Measurements from ENCODE around the gene ATG7.

ATG7 gene

DNA sequence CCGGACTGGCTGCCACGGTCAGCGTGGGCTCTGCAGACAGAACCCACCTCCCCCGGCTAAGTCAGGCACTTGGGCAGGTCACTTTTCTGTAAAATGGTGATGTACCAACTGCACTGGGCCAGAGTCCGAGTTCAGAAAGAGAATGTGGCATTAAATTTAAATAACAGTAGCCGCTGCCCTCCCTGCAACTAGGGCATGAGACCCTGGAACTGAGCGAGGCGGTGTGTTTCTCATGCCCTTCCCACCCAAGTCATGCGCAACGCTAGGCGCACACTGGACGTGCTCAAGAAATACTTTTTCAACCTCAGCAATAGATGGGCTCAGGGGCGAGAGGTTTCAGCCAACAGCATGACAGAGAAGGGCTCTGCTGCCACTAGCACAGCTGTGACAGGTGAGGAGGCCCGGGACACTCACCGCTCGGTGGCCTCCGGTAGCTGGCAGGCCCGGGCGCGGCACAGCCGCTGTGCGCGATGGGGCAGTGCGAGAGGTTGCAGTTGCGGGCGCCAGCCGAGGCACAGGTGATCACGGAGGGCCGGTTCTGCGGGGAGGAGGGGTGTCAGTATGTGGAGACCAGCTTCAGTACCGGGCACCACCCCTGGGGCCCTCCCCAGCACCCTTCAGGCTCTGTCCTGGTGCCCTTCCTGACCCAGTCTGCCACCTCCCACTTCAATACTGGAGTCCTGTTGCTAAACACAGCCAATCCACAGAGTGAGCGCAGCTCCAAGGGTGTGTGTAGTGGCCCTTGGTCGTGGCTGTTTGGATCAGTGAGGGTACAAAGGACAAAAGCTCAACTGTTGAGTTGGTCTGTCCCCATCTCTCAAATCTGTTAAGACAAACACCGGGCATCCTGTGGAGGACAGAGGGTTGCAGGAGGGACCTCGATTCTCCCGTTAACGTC, 287.0 kb downstream of the ATG7 start:
- TF ChIP-seq, protein P1, sequence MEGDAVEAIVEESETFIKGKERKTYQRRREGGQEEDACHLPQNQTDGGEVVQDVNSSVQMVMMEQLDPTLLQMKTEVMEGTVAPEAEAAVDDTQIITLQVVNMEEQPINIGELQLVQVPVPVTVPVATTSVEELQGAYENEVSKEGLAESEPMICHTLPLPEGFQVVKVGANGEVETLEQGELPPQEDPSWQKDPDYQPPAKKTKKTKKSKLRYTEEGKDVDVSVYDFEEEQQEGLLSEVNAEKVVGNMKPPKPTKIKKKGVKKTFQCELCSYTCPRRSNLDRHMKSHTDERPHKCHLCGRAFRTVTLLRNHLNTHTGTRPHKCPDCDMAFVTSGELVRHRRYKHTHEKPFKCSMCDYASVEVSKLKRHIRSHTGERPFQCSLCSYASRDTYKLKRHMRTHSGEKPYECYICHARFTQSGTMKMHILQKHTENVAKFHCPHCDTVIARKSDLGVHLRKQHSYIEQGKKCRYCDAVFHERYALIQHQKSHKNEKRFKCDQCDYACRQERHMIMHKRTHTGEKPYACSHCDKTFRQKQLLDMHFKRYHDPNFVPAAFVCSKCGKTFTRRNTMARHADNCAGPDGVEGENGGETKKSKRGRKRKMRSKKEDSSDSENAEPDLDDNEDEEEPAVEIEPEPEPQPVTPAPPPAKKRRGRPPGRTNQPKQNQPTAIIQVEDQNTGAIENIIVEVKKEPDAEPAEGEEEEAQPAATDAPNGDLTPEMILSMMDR (IDR thresholded peaks at IDR 0.05; ENCODE audit: low read length, missing control alignments): no peak
- no peak overlapping the region for H3K4me3 ChIP-seq (replicated peaks; ENCODE audit: low read depth, low read length)
- no peak for DNase-seq (ENCODE audit: low read depth)

DNA sequence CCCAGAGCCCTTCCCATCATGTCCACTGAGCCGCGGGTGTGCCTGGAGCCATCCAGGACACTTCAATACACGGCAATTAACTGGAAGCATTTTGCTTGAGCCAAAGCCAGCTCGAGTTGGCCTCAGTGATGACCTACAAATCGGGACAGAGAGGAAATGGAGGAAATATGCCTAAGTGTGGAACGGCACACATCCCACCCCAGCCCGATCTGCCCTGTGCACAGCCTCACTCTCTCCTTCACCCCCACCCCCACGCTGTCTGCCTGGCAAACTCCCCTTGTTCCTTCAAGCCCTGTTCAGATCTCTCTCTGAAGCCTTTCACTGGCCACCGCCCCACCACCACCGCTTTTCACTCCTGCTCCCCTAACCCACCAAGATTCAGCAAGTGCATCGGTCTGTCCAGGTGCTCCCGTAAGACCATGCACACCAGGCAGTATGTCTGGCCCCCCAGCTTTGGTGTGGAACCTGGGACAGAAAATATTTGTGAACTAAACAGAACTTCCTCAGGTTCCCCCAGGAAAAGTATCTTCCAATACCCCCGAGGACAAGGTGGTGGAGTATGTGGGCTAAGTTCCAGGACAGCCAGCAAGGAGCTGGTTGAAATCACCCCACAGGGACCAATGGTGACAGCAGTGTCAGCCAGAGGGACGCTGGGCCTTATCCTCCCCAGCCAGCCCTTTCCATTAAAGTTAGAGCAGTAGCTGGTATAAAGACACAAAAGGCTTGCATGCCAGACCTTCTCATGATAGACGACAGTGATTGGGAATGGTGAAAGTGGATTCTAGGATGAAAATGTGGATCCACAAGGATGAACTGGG, 287.8 kb downstream of the ATG7 start:
- no peak overlapping the region for H3K4me3 ChIP-seq (replicated peaks; ENCODE audit: low read depth, low read length)
- DNase-seq (ENCODE audit: low read depth): no peak
- TF ChIP-seq, protein P1 (IDR thresholded peaks at IDR 0.05; ENCODE audit: low read length, missing control alignments): no peak

GRCh38 chr3:11560746-11561145, 288.5 kb downstream of the ATG7 start:
- TF ChIP-seq, protein P1 (IDR thresholded peaks at IDR 0.05; ENCODE audit: low read length, missing control alignments): no peak
- DNase-seq (ENCODE audit: low read depth): no peak
- no peak overlapping the region for H3K4me3 ChIP-seq (replicated peaks; ENCODE audit: low read depth, low read length)

GRCh38 chr3:11562277-11562881, 290.2 kb downstream of the ATG7 start:
- no peak for DNase-seq (ENCODE audit: low read depth)
- TF ChIP-seq, protein P1 (IDR thresholded peaks at IDR 0.05; ENCODE audit: low read length, missing control alignments): no peak
- no peak overlapping the region for H3K4me3 ChIP-seq (replicated peaks; ENCODE audit: low read depth, low read length)

DNA sequence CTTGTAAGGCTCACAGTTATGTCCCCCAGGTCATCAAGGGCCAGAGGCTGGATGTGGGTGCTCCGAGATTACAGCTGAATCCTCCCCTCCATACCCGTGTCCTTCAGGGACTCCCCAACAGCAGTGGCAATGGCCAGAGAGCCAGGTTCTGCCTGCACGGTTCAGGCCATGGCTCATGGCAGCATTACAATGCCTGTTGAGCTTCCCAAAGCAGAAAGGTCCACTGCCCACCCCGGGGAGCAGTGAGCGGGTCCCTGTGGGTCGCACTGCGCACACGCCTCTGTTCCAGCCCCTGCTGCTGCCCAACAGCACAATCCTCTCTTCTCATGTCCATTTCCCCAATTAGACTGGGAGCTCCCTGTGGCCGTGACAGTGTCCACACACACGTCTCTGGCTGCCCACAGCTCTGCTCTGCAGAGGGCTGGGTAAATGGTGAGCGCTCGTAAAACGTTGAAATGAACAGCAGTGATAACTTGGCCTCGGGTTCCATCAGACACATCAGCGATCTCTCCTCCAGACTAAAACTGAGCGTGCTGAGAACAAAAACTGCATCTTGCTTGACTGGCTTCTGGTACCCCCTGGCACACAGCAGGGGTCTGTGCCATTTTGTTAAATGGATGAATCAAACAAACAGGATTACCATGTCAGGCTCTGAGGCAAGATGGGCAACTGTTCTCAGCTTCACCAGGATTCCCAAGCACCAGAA, 291.1 kb downstream of the ATG7 start:
- DNase-seq (ENCODE audit: low read depth): no peak
- no peak overlapping the region for H3K4me3 ChIP-seq (replicated peaks; ENCODE audit: low read depth, low read length)
- TF ChIP-seq, protein P1 (IDR thresholded peaks at IDR 0.05; ENCODE audit: low read length, missing control alignments): no peak

GRCh38 chr3:11563865-11564185, 291.6 kb downstream of the ATG7 start:
- DNase-seq (ENCODE audit: low read depth): no peak
- no peak overlapping the region for H3K4me3 ChIP-seq (replicated peaks; ENCODE audit: low read depth, low read length)
- TF ChIP-seq, protein P1 (IDR thresholded peaks at IDR 0.05; ENCODE audit: low read length, missing control alignments): no peak

Data from fibroblast of pulmonary artery (primary cell).